Heart right ventricle (tissue), 16 donors: ENCODE measurements around the gene DMRT1. TPM values are rescaled to one million over a fixed set of nuclear protein-coding genes. Genes with fewer than 3 reads are reported as not detected.

Experiments used
- ATAC-seq, 8 donors: fragments of 200-7000 bp; cut with Tn5 transposase; one replicate each; pipeline ENCODE4 v1.9.1; 2020; ENCODE audit warnings: mild to moderate bottlenecking in 8 of 8, moderate library complexity in 8 of 8, moderate number of reproducible peaks in 1 of 8
- DNase-seq, 2 donors: peaks; one replicate each; pipeline ENCODE4 v3.0.0-alpha.2; 2020
- H3K27ac ChIP-seq, 10 donors: fragments of 200-600 bp; sonication (generic) in 2 of 10; one replicate each; pipeline versions ENCODE4 v1.5.0 to v1.8.0; 2020 to 2022; ENCODE audit warnings: mild to moderate bottlenecking in 3 of 10
- H3K27me3 ChIP-seq, 7 donors: fragments of 200-600 bp; one replicate each; pipeline ENCODE4 v1.8.0; 2021 to 2022; ENCODE audit warnings: mild to moderate bottlenecking in 2 of 7
- H3K36me3 ChIP-seq, 9 donors: fragments of 200-600 bp; sonication (generic) in 1 of 9; one replicate each; pipeline versions ENCODE4 v1.5.0 to v1.8.0; 2020 to 2022; ENCODE audit warnings: mild to moderate bottlenecking in 2 of 9
- H3K4me1 ChIP-seq, 9 donors: fragments of 200-600 bp; sonication (generic) in 1 of 9; one replicate each; pipeline versions ENCODE4 v1.5.0 to v1.8.0; 2020 to 2022; ENCODE audit warnings: mild to moderate bottlenecking in 4 of 9
- H3K4me3 ChIP-seq, 10 donors: fragments of 200-600 bp; sonication (generic) in 2 of 10; one replicate each; pipeline versions ENCODE4 v1.5.0 to v1.8.0; 2020 to 2022; ENCODE audit warnings: mild to moderate bottlenecking in 7 of 10, moderate library complexity in 2 of 10
- H3K9me3 ChIP-seq, 11 donors: fragments of 200-600 bp in 10 of 11; sonication (generic) in 2 of 11; one replicate each; pipeline versions ENCODE4 v1.5.0 to v1.8.0; 2013 to 2022; ENCODE audit warnings: mild to moderate bottlenecking in 2 of 11, control low read depth in 1 of 11, moderate library complexity in 1 of 11
- WGBS, 2 donors: extraction: QIAGEN DNeasy Blood & Tissue Kit; methylation state at CpG; one replicate each; pipeline ENCODE4 v1.1.7; 2013; ENCODE audit warnings: inconsistent platforms in 1 of 2; 5-methylcytosine and 5-hydroxymethylcytosine counted together
- intact Hi-C, 10 donors: fragments of 100-400 bp; cut with DNase I; formaldehyde crosslinking; loops; one replicate each; pipeline versions ENCODE4 v1.11.1 to v1.14.2; 2022
- polyA plus RNA-seq, 2 donors: library from polyadenylated mRNA; stranded (reverse); fragments of 200-250 nt; gene quantifications; one replicate each; pipeline ENCODE4 v1.2.3, GENCODE V29; 2013
- total RNA-seq, 10 donors: library from RNA; stranded (reverse); fragmentation: NEBNext Ultra II Directional in 3 of 10; extraction: Animal tissue kit (Norgen Biotek cat#: 25700) in 3 of 10; gene quantifications; one replicate each; pipeline versions ENCODE4 v1.2.1 to v1.2.4, GENCODE V29; 2021 to 2023
- TF ChIP-seq, protein P1 (sequence below), 9 donors: fragments of 200-600 bp; sonication (generic) in 2 of 9; IDR thresholded peaks; one replicate each; pipeline versions ENCODE4 v1.5.0 to v1.8.0; 2021 to 2022; ENCODE audit warnings: antibody characterized with exemption in 9 of 9, mild to moderate bottlenecking in 5 of 9, moderate library complexity in 1 of 9
- donor health status: Arrhythmogenic right ventricular cardiomyopathy.
- donor health status: ischemic (EF 13 %, LVEDD 7.1; RV severe dilation, severe dysfunction).
- donor health status: healthy with polysubstance abuse.
- donor health status: DM: no; HTN: yes; CAD: no.
- donor health status: DM: no; HTN: no; CAD: no.
- donor health status: ischemic (EF 25% LVEDD 6.9; RV normal size, moderate dysfunction).
- donor health status: ischemic (EF 25% LVEDD 5.7; RV mildly dilated, moderate dysfunction).
- donor health status: healthy.
- donor health status: DM: yes; HTN: yes; CAD: no.
- donor health status: Ischemic cardiomyopathy.
- donor health status: ischemic (EF 35%, LVEDD 5.7; RV mildly dilated, moderate dysfunction).
- donor health status: nonischemic (EF 11% LVEDD 7.7; RV severe dilation, severe dysfunction).
- donor health status: DM: yes; HTN: yes; CAD: no.
- donor health status: PGD.
- donor health status: ischemic (EF 29% LVEDD 5.4; RV normal size, mild dysfunction).
- donor health status: nonischemic (EF 23%, LVEDD 6.1; RV moderate dilation, normal function).

Gene DMRT1
- total and polyA plus RNA-seq, 12 donors = not detected

DNA sequence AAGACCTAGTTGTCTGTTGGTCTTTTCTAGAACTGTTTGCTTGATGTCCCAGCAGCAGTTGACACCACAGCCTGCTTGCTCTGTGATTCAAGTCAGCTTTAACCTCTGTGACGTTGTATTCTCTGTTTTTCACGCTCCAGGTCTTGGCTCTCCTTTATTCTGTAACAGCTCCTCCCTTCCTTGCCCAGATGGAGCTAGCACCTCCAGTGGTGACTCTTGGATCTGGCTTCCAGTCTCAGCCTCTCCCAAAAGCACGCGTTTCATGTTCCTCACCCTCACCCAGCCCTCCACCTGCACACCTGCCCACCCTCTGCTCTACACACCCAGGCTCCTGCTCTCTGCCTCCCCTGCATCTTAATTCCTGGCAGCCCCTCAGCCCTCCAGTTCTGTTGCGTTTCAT is 50.6 kb downstream of the DMRT1 start:
- Histone ChIP-seq H3K27me3 (peaks cover 0 to 12% (median 5%) of the 10 kb centered on the region in 7 donors), H3K4me1 (peaks cover 0 to 7% (median 0%) of the 10 kb centered on the region in 9 donors), H3K27ac (no peak overlapping the region), H3K36me3 (no peaks in the 10 kb centered on the region), H3K4me3 (no peak overlapping the region), H3K9me3 (no peaks in the 10 kb centered on the region)
- TF ChIP-seq, protein P1, sequence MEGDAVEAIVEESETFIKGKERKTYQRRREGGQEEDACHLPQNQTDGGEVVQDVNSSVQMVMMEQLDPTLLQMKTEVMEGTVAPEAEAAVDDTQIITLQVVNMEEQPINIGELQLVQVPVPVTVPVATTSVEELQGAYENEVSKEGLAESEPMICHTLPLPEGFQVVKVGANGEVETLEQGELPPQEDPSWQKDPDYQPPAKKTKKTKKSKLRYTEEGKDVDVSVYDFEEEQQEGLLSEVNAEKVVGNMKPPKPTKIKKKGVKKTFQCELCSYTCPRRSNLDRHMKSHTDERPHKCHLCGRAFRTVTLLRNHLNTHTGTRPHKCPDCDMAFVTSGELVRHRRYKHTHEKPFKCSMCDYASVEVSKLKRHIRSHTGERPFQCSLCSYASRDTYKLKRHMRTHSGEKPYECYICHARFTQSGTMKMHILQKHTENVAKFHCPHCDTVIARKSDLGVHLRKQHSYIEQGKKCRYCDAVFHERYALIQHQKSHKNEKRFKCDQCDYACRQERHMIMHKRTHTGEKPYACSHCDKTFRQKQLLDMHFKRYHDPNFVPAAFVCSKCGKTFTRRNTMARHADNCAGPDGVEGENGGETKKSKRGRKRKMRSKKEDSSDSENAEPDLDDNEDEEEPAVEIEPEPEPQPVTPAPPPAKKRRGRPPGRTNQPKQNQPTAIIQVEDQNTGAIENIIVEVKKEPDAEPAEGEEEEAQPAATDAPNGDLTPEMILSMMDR (IDR thresholded peaks at IDR 0.05) = no peak
- 75 to 81% methylated on average over 5 of the region's 5 CpGs for WGBS, 2 donors
- DNase-seq (no peak), ATAC-seq (no peak)
- intact Hi-C loops = loop anchor here in 7 of 10 donors (2.0 to 10.0 kb wide), 4 partner anchors 103 to 115 kb away; no protein-coding TSS in a partner anchor

DNA sequence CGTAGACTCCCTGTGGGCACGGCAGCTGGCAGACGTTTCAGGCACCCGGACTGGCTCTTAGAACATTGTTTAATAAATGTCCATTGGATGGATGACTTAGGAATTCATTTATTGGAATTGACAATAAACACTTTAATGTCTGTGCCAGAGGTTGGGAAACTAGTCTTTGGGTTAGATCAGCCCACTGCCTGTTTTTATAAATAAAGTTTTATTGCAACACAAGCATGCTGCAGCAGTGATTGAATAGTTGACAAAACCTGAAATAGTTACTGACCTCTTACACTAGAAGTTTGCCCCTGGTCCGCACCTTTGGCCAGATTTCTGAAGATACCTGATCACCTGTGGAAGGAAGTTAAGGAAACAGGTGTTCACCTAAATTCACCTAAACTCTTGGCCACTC is 51.6 kb downstream of the DMRT1 start:
- Histone ChIP-seq H3K36me3 (no peaks in the 10 kb centered on the region), H3K4me1 (peaks cover 0 to 7% (median 0%) of the 10 kb centered on the region in 9 donors), H3K4me3 (no peak overlapping the region), H3K27ac (no peak overlapping the region), H3K9me3 (no peaks in the 10 kb centered on the region), H3K27me3 (peaks cover 0 to 20% (median 9%) of the 10 kb centered on the region in 7 donors)
- intact Hi-C loops = loop anchor here in 8 of 10 donors (1.0 to 10.0 kb wide), 5 partner anchors 102 to 116 kb away; no protein-coding TSS in a partner anchor
- DNase-seq (no peak), ATAC-seq (no peak)
- TF ChIP-seq, protein P1 (IDR thresholded peaks at IDR 0.05) = no peak
- WGBS, 2 donors = 83 to 85% methylated on average over 5 of the region's 5 CpGs

DNA sequence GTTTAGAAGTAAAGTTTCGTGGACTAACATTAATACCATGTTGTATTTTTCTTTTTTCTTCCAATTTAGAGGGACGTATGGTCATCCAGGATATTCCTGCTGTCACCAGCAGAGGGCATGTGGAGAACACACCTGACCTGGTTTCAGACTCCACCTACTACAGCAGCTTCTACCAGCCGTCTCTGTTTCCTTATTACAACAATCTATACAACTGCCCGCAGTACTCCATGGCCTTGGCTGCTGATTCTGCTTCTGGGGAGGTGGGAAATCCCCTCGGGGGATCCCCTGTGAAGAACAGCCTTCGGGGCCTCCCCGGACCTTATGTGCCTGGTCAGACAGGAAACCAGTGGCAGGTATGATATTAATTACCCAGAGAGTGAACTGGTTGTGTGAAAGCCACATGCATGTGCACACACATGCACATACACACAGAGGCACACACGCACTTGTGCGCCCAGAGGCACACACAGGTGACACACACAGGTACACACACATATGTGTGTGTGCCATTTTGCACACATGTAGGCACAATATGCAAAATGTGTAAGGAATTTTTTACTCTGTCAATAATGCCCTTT is 52.4 kb downstream of the DMRT1 start:
- DNase-seq (peak in 1 of 2 donors; percentile 13), ATAC-seq (peak in 5 of 8 donors; percentile 44 to 79 (median 74))
- TF ChIP-seq, protein P1 (IDR thresholded peaks at IDR 0.05) = peak; percentile 31 to 76 (median 69)
- Histone ChIP-seq H3K27me3 (peaks cover 0 to 27% (median 9%) of the 10 kb centered on the region in 7 donors), H3K9me3 (no peaks in the 10 kb centered on the region), H3K27ac (no peak overlapping the region), H3K4me1 (peaks cover 0 to 7% (median 0%) of the 10 kb centered on the region in 9 donors), H3K4me3 (no peak overlapping the region), H3K36me3 (no peaks in the 10 kb centered on the region)
- 32% methylated on average over 9 of the region's 9 CpGs for WGBS, 2 donors
- intact Hi-C loops = loop anchor here in 8 of 10 donors (1.0 to 10.0 kb wide), 5 partner anchors 101 to 115 kb away; no protein-coding TSS in a partner anchor

DNA sequence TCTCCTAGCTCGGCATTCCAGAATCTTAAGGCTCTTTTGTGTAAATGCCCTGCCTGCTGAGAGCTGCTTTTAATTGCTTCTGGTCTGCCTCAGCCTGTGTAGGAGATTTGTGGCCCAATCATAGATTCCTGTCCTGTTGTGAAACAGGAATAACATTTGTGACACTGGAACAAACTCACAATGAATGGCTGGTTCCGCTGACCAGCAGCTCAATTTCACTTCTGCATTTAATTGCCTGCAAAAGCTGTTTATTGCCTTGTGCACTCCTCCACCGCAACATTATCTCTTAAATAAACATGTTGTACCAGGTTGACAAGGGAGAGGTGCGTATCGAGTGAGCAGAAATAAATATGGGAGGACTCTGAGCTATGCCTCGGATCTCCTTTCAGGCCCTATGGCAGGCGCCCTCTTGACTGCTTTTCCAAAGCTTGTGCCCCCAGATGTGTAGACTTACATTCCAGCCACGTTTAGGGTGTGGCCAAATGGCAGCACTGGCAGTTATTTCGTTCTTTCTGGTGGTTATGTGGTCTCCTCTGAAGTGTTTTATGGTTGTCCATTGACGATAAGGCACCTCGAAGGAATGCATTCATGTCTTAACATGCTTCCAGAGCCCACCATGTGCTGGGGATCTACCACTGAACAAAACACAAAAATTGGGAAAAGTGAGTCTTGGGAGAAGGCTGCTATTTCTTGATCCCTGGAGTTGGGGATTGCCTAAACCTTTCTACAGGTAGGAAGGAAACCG is 58.1 kb downstream of the DMRT1 start:
- H3K9me3 ChIP-seq = no peaks in the 10 kb centered on the region
- H3K36me3 ChIP-seq = no peaks in the 10 kb centered on the region
- TF ChIP-seq, protein P1 (IDR thresholded peaks at IDR 0.05) = no peak
- H3K4me1 ChIP-seq = peaks cover 0 to 8% (median 0%) of the 10 kb centered on the region in 9 donors
- intact Hi-C loops = loop anchor here in 3 of 10 donors (5.0 to 10.0 kb wide), 3 partner anchors 95 to 978 kb away; no protein-coding TSS in a partner anchor
- DNase-seq = no peak
- ATAC-seq = peak in 2 of 8 donors; percentile 35 to 37
- H3K27me3 ChIP-seq = peaks cover 0 to 67% (median 40%) of the 10 kb centered on the region in 7 donors
- 42 to 48% methylated on average over 12 of the region's 12 CpGs for WGBS, 2 donors
- no peak overlapping the region for H3K27ac ChIP-seq
- H3K4me3 ChIP-seq = no peak overlapping the region
